CD4-positive, alpha-beta T cell treated with Interleukin-15 for 4 hours (primary cell): ENCODE measurements around the gene PACSIN3.
"Not testable (repeated sequence)": the region's sequence is repeated elsewhere in the genome, so short reads cannot be mapped to it uniquely, and the experiment has no call there.

Experiments used
- DNase-seq: peaks from one replicate; pipeline ENCODE4 v3.0.0-alpha.2; 2020; ENCODE audit warnings: low spot score

The PACSIN3 gene

DNA sequence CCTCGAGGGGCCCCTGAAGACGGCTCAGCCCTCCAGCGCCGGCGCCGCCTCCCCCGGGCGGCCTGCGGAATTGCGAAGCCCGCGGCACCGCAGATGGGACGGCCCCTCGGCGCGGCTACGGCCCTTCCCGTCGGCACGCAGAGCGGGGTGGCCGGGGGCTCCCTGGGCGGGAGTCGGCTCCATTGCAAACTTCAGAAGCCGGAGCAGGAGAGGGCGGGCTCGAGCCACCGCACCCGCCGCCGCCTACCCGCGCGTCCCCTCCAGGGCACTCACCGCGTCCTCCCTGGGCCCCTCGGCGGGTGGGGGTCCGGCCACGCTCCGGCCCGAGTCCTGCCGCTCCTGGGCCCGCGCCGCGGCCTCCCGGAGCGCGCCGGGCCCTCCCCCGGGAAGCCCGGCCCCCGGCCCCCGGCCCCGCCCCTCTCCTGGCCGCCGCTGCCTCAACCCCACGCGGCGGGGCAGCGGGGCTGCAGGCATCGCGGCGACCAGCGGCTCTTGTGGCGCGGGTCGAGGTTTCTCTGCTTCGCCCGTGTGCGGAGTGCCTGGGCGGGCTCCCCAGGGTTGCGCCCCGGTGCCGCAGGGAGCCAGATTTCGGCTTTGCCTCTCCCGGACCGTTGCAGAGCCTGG lies at the start of gene PACSIN3:
TSS of gene PACSIN3 (minus strand) at position 359 of the 624 bp plus-strand sequence. CDS start 3,707 bp downstream, outside the sequence.
- DNase-seq, result peak; percentile 22

DNA sequence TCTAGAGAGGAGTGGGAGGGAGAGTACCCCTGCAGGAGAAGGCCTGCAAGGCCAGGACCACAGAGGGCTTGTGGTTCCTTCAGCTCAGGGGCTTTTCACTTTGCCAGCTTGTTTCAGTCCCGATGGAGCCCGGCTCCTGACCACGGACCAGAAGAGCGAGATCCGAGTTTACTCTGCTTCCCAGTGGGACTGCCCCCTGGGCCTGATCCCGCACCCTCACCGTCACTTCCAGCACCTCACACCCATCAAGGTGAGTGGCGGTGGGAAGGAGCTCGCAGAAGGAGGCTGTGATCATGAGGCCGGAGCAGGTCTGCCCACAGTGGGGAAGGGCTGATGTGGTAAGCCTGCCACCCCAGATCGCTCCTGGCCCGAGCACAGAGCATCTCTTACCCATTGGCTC lies 48.9 kb upstream of the PACSIN3 start:
- DNase-seq, result no peak

- DNase-seq, result peak; percentile 52
These were observed 48.5 kb upstream of the PACSIN3 start for GRCh38 chr11:47234669-47235100.

- peak; percentile 22 for DNase-seq
These were observed 47.9 kb upstream of the PACSIN3 start for GRCh38 chr11:47233989-47234668.

DNA sequence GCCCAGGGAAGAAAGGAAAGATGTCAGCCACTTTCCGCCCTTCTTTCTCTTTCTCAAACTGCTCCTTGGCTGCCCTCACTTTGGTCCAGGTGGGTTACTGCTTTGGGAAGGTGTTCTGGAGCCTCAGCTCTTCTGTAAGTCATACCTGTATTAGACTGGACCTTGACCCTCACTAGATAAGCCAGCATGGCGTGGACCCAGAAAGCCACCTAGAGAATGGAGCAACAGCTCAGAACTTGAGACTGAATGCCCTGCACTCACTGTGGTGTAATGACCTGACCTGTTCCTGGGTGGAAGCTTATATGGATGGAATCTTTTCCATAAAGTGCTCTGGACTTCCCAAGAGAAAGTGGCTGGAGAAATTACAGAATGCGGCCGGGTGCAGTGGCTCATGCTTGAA lies 46.8 kb upstream of the PACSIN3 start:
- DNase-seq, result no peak

- no peak for DNase-seq
These were observed 42.9 kb upstream of the PACSIN3 start for GRCh38 chr11:47229161-47229560.

GRCh38 chr11:47225552-47226400 lies 39.5 kb upstream of the PACSIN3 start:
- no peak for DNase-seq

DNA sequence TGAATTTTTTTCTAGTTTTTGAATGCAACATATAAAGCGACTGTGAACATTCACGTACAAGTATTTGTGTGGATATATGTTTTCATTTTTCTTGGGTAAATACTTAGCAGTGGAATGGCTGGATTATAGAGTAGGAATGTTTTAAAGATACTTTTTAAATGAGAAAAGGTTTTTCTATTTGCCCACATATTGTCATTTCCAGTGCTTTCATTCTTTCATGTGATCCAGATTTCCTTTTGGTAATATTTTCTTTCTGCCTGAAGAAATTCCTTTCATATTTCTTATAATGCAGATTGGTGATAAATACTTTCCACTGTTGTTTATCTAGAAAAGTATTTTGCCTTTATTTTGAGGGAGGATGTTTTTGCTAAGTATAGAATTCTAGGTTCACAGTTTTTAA lies 36.5 kb upstream of the PACSIN3 start:
- DNase-seq, result no peak

DNA sequence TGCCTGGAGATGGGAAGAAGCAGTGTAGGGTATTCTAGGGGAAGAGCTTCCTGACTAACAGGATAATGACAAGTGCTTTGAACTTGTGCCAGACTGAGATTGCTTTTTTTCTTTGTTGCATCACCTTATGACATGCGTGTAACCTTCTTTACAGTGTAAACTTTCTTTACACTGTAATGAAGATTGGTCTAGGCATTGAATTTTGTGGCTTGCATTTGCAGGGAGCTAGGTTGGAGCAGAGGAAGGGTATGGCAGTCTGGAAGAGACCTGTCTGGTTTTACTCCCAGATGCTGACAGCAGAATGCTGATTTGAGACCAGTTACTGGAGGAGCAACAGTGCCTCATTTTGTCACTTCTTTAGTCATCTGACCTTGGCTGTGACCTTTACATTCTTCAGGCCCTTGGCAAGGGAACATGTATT lies 34.2 kb upstream of the PACSIN3 start:
- DNase-seq, result no peak

DNA sequence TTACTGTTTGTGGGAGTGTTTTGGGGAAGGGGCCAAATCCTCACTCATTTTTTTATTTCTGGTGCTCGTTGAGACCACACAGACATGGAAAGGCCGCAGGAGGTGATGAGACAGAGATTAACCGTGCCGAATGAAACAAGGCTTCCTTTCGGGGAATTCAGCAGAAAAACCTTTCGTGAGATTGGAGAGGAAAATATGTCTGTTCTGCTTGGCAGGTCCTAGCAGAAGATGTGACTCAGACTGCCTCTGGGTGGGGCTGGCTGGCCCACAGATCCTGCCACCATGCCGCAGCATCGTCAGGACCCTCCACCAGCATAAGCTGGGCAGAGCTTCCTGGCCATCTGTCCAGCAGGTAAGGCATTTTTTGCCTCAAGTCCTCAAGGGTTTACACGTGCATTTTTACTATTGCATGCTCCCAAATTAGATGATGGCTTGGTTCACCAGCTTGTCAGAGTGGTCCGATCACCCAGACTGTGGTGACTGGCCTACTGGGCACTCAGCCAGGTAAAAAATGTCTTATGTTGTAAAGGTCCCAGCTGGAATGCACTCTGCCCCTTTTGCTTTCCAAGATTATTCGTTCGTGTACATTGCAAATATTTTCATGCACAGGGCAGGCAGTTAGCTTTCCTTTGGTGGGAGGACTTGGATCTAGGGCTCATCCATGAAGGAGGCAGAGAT lies 30.0 kb upstream of the PACSIN3 start:
- peak; percentile 79 for DNase-seq

DNA sequence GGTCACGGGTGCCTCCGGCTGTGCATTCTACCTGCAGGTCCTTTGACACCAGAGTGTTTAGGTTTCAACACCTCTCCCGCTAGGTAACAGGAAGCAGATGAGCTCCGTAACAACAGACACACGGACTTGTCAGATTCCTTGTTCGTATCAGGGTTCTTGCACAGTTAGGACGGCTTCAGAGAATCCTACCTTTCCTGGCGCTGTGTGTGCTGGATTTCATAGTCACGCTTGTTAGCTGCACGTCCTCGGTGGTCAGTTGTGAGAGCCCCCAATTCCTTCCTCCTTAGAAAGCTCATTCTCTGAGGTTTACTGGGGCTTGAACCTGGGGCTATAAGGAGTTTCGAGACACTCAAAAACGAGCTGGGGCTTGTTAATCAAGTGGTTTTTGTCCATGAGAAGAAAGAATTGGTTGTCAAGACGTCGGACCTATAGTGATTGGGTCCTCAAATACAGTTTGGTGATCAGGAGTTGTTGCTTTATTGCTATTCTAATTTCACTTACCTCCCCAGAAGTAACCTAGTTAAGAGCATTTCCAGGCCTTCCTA lies 29.2 kb upstream of the PACSIN3 start:
- DNase-seq, result peak; percentile 52

DNA sequence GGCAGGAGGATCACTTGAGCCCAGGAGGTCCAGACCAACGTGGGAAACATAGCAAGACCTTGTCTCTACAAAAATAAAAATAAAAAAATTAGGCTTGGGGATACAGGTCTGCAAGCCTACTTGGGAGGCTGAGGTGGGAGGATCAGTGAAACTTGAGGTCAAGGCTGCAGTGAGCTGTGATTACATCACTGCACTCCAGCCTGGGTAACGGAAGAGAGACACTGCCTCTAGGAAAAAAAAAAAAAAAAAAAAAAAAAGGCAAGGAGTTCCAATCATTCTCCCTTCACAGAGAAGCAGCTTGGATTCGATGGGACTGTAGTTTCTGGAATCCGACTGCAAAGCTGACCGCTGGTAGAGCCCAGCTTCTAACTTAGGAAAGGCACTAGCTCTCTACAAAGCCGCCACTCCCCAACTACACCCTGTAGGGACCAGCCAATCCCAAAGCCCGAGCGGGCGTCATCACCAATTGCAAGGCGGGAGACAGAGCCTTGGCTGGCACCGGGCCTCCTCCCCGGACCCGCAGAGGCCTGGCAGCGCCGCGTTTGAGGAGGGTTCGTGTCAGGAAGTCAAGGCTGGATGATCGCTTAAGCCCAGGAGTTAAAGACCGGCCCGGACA lies 27.8 kb upstream of the PACSIN3 start:
- DNase-seq, result peak; percentile 87

DNA sequence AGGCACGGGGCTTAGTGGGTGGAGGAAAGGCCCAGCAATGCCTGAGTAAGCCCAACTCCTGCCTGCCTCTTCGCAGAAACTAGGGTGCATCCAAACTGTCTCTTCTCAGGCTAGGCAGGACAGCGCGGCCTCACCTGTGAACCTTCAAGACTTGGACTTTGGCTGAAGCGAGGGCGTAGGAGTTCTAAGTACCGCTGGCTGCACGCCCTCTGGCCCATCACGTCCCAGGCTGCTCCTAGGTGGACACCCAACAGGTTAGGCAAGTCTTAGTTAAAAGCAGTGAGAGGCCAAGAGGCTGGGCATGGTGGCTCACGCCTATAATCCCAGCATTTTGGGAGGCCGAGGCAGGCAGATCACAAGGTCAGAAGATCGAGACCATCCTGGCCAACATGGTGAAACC lies 26.7 kb upstream of the PACSIN3 start:
- no peak for DNase-seq

GRCh38 chr11:47208628-47209027 lies 22.4 kb upstream of the PACSIN3 start:
- no peak for DNase-seq

GRCh38 chr11:47208008-47208552 lies 21.8 kb upstream of the PACSIN3 start:
- not testable (repeated sequence) for DNase-seq

DNA sequence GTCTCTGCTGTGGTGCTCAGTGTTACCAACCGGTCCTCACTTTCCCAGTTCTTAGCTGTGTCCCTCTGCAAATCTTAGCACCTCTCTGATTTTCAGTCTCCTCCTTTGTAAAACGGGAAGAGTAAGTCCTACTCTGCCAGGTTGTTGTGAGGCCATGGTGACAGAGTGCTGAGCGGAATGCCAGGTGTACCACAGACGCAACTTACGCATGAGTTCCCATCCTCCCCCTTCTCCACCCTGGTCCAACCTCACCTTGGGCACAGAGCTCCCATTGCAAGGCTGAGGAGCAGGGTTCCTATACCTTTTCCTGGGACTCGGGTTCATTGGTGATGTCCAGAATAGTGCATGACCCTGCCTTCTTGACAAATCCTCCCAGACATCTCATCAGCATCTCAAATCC lies 21.2 kb upstream of the PACSIN3 start:
- no peak for DNase-seq

DNA sequence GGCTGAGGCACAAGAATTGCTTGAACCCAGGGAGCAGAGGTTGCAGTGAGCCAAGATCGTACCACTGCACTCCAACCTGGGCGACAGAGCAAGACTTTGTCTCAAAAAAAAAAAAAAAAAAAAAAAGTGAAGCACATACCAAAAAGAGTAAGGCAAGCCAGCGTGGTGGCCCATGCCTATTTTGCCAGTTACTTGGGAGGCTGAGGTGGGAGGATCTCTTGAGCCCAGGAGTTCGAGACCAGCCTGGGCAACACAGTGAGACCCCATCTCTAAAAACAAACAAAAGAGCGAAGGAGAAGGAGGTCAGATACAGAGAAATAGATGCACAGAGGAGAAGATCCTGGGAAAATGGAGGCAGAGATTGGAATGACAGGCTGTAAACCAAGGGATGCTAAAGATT lies 20.3 kb upstream of the PACSIN3 start:
- DNase-seq, result not testable (repeated sequence)

DNA sequence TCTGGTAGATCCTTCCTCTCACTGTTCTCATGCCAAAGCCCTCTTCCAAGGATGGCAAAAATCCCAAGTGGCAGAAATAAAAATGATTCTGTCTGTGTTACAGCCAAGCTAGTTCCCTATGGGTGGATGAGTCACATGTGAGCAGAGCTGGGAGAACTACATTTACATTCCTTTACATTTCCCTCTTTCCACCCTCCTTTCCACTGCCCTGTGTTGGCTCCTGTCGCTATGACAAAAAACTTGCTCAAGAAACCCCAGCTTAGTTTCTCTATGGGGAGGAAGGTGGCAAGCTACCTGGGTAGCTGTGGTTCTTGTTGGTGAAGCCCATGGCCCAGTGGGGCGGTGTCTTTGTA lies 18.4 kb upstream of the PACSIN3 start:
- no peak for DNase-seq

- no peak for DNase-seq
These were observed 16.3 kb upstream of the PACSIN3 start for GRCh38 chr11:47202576-47202975.

DNA sequence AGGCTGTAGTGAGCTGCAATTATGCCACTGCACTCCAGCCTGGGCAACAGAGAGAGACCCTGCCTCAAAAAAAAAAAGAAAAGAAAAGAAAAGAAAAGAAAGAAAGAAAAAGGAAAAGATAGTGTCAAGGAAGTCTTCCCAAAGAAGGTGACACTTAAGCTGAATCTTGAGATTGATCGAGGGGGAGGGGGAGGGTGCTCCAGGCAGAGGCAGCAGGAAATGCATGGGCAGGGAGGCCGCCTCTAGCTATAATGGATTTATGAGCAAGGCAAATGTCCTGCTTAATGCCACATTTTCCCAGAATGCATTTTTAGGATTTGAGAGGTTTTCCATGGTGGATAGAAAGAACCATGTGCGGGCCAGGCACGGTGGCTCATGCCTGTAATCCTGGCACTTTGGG lies 14.8 kb upstream of the PACSIN3 start:
- DNase-seq, result no peak

DNA sequence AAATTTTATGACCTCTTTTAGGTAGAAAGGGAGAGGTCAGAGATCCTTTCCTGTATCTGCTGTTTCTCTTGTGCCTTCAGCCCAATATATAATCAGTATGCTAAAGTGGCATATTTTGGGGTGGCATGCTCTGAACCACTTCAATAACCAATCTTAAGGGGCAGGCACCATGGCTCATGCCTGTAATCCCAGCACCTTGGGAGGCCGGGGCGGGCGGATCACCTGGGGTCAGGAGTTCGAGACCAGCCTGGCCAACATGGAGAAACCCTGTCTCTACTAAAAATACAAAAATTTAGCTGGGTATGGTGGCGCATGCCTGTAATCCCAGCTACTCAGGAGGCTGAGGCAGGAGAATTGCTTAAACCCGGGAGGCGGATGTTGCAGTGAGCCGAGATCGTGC lies 11.9 kb upstream of the PACSIN3 start:
- DNase-seq, result not testable (repeated sequence)
